MCF 10A (cell line): ENCODE results near the gene SLC13A3. TPM values are rescaled to one million over a fixed set of nuclear protein-coding genes. Genes with fewer than 3 reads are reported as not detected.
A peak's percentile ranks its signal among the peaks of the same experiment; 100 is the strongest.
"Not testable (repeated sequence)": the region's sequence is repeated elsewhere in the genome, so short reads cannot be mapped to it uniquely, and the experiment has no call there.

ENCODE experiments used
- BruUV-seq: library from RNA; stranded (reverse); fragments of 400-500 nt; replicated peaks from 2 replicates; lab custom pipeline; 2021; lab: Mats Ljungman, UMichigan
- CTCF ChIA-PET: fragments of 300-600 bp; sonication (Branson Sonifier 250); formaldehyde crosslinking; extraction: SDS; loops from one replicate; lab custom pipeline; 2021; ENCODE audit warnings: antibody characterized with exemption, inconsistent platforms; lab: Yijun Ruan, JAX
- POLR2A ChIA-PET: fragments of 300-600, 350-650 bp; sonication (Branson Sonifier 250); formaldehyde crosslinking; extraction: SDS; loops from one replicate; lab custom pipeline; 2020; ENCODE audit warnings: antibody characterized with exemption, inconsistent platforms; lab: Yijun Ruan, JAX
- DNase-seq: peaks from one replicate; pipeline ENCODE4 v3.0.0-alpha.2; 2018; ENCODE audit not compliant: unreplicated experiment
- H3K27ac Mint-ChIP-seq: one replicate; pipeline ENCODE4 v1.8.0; 2022; ENCODE audit warnings: mild to moderate bottlenecking, low read depth, mixed read lengths; ENCODE audit not compliant: unreplicated experiment
- H3K27me3 Mint-ChIP-seq: one replicate; pipeline ENCODE4 v1.8.0; 2022; ENCODE audit warnings: mixed read lengths; ENCODE audit not compliant: insufficient read depth, unreplicated experiment
- H3K36me3 Mint-ChIP-seq: one replicate; pipeline ENCODE4 v1.8.0; 2022; ENCODE audit warnings: mild to moderate bottlenecking, moderate library complexity, mixed read lengths; ENCODE audit not compliant: insufficient read depth, unreplicated experiment
- H3K4me1 Mint-ChIP-seq: one replicate; pipeline ENCODE4 v1.8.0; 2022; ENCODE audit warnings: mixed read lengths; ENCODE audit not compliant: insufficient read depth, unreplicated experiment
- H3K4me3 Mint-ChIP-seq: one replicate; pipeline ENCODE4 v1.8.0; 2022; ENCODE audit warnings: mild to moderate bottlenecking, moderate library complexity, mixed read lengths; ENCODE audit not compliant: unreplicated experiment
- H3K9me3 Mint-ChIP-seq: one replicate; pipeline ENCODE4 v1.8.0; 2022; ENCODE audit warnings: mixed read lengths; ENCODE audit not compliant: unreplicated experiment
- intact Hi-C: fragments of 100-400 bp; cut with micrococcal nuclease; formaldehyde crosslinking; loops from 2 replicates; pipeline ENCODE4 v1.14.1; 2022
- total RNA-seq: library from RNA; stranded (reverse); gene quantifications from 2 replicates; pipeline ENCODE4 v1.2.3, GENCODE V29; 2022
- TF ChIP-seq, protein P1 (sequence below): fragments of 200-600 bp; IDR thresholded peaks from one replicate; pipeline ENCODE4 v1.8.0; 2022; ENCODE audit warnings: antibody characterized with exemption, mild to moderate bottlenecking; ENCODE audit not compliant: unreplicated experiment

The SLC13A3 gene
- total RNA-seq, 1 experiment from 2014 or later: not detected

GRCh38 chr20:46681032-46681854 is 30.0 kb upstream of the SLC13A3 start:
- POLR2A ChIA-PET: interaction anchor here (1.4 to 1.6 kb wide), 2 partner anchors 8 to 14 kb away, joined by 3 to 9 read pairs; partner anchors contain the start of gene TP53RK
- no peak overlapping the region for H3K27ac Mint-ChIP-seq
- intact Hi-C loops: loop anchor here (1.0 kb wide), 1 partner anchor 160 kb away; no protein-coding TSS in a partner anchor
- no peak overlapping the region for H3K4me3 Mint-ChIP-seq
- H3K9me3 Mint-ChIP-seq: no peaks in the 10 kb centered on the region
- H3K27me3 Mint-ChIP-seq: no peaks in the 10 kb centered on the region
- peaks cover 16% of the 10 kb centered on the region for H3K4me1 Mint-ChIP-seq
- no TSS peak for BruUV-seq
- CTCF ChIA-PET: interaction anchor here (0.6 to 6.4 kb wide), 26 partner anchors 9 to 1592 kb away, joined by 3 to 125 read pairs (median 3); partner anchors contain the start of gene TP53RK
- H3K36me3 Mint-ChIP-seq: peaks cover 34% of the 10 kb centered on the region
- TF ChIP-seq, protein P1, sequence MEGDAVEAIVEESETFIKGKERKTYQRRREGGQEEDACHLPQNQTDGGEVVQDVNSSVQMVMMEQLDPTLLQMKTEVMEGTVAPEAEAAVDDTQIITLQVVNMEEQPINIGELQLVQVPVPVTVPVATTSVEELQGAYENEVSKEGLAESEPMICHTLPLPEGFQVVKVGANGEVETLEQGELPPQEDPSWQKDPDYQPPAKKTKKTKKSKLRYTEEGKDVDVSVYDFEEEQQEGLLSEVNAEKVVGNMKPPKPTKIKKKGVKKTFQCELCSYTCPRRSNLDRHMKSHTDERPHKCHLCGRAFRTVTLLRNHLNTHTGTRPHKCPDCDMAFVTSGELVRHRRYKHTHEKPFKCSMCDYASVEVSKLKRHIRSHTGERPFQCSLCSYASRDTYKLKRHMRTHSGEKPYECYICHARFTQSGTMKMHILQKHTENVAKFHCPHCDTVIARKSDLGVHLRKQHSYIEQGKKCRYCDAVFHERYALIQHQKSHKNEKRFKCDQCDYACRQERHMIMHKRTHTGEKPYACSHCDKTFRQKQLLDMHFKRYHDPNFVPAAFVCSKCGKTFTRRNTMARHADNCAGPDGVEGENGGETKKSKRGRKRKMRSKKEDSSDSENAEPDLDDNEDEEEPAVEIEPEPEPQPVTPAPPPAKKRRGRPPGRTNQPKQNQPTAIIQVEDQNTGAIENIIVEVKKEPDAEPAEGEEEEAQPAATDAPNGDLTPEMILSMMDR: peak; percentile 78
- DNase-seq: peak; percentile 70

DNA sequence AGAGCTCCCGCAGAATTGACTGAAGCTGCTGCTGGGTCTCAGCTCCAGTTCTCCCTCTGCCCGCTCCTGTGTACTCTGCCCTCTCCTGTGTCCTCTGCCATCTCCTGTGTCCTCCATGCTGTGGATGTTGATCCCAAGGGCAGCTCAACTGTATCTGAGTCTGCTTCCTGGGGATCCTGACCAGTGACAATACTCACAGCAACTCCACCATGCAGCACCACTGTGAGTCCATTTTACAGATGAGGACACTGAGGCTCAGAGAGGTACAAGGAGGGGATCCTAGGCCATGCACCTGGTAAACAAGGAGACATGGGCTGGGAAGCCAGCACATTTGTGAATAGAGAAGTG is 29.4 kb upstream of the SLC13A3 start:
- intact Hi-C loops: loop anchor here (1.0 kb wide), 1 partner anchor 159 kb away; no protein-coding TSS in a partner anchor
- no peaks in the 10 kb centered on the region for H3K9me3 Mint-ChIP-seq
- no TSS peak for BruUV-seq
- H3K27ac Mint-ChIP-seq: no peak overlapping the region
- peaks cover 28% of the 10 kb centered on the region for H3K36me3 Mint-ChIP-seq
- POLR2A ChIA-PET: interaction anchor here (1.4 to 1.6 kb wide), 2 partner anchors 8 to 14 kb away, joined by 3 to 9 read pairs; partner anchors contain the start of gene TP53RK
- peaks cover 15% of the 10 kb centered on the region for H3K4me1 Mint-ChIP-seq
- no peak overlapping the region for H3K4me3 Mint-ChIP-seq
- no peak for DNase-seq
- H3K27me3 Mint-ChIP-seq: no peaks in the 10 kb centered on the region
- CTCF ChIA-PET: interaction anchor here (0.6 to 6.4 kb wide), 20 partner anchors 9 to 1372 kb away, joined by 3 to 125 read pairs (median 4); partner anchors contain the start of gene TP53RK
- TF ChIP-seq, protein P1: no peak

DNA sequence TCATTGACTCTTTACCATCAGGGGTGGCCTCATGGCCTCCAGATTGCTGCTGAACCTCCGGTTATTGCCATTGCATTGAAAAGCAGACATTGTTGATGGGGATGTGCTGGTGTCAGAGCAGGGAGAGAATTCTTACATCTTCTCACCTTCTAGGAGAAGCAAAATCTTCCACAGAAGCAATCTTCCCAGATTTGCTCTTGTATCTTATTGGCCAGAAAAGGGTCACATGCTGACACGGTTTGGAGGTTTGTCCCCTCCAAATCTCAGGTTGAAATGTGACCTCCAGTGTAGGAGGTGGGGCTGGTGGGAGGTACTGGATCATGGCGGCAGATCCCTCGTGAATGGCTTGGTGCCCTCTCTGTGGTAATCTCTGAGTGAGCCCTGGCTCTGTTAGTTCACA is 27.3 kb upstream of the SLC13A3 start:
- TF ChIP-seq, protein P1: no peak

GRCh38 chr20:46677608-46678007 is 26.3 kb upstream of the SLC13A3 start:
- POLR2A ChIA-PET: interaction anchor here (1.0 kb wide), 1 partner anchor 12 kb away, joined by 3 read pairs; the partner anchor contains the start of gene TP53RK
- H3K27ac Mint-ChIP-seq: no peak overlapping the region
- no TSS peak for BruUV-seq
- CTCF ChIA-PET: interaction anchor here (0.6 to 0.7 kb wide), 2 partner anchors 66 to 104 kb away, joined by 3 read pairs; no protein-coding TSS in a partner anchor
- H3K9me3 Mint-ChIP-seq: no peaks in the 10 kb centered on the region
- H3K36me3 Mint-ChIP-seq: peaks cover 1% of the 10 kb centered on the region
- H3K27me3 Mint-ChIP-seq: no peaks in the 10 kb centered on the region
- TF ChIP-seq, protein P1: no peak
- intact Hi-C loops: no loop called here
- DNase-seq: no peak
- no peak overlapping the region for H3K4me3 Mint-ChIP-seq
- H3K4me1 Mint-ChIP-seq: no peaks in the 10 kb centered on the region

More for the DNA sequence above, 27.3 kb upstream of the SLC13A3 start:
- no TSS peak for BruUV-seq
- Mint-ChIP-seq H3K36me3 (peaks cover 10% of the 10 kb centered on the region), H3K4me1 (peaks cover 2% of the 10 kb centered on the region), H3K27me3 (no peaks in the 10 kb centered on the region), H3K9me3 (no peaks in the 10 kb centered on the region), H3K4me3 (no peak overlapping the region), H3K27ac (no peak overlapping the region)
- POLR2A ChIA-PET: no interaction called here
- CTCF ChIA-PET: interaction anchor here (4.0 to 6.4 kb wide), 2 partner anchors 9 to 157 kb away, joined by 23 to 125 read pairs; no protein-coding TSS in a partner anchor
- DNase-seq: no peak
- intact Hi-C loops: no loop called here

GRCh38 chr20:46676649-46677316 is 25.5 kb upstream of the SLC13A3 start:
- POLR2A ChIA-PET: interaction anchor here (1.0 kb wide), 1 partner anchor 13 kb away, joined by 3 read pairs; the partner anchor contains the start of gene TP53RK
- H3K27me3 Mint-ChIP-seq, H3K4me3 Mint-ChIP-seq, H3K4me1 Mint-ChIP-seq, BruUV-seq, DNase-seq, intact Hi-C loops, H3K9me3 Mint-ChIP-seq, H3K27ac Mint-ChIP-seq, H3K36me3 Mint-ChIP-seq: not testable (repeated sequence)
- CTCF ChIA-PET: interaction anchor here (0.6 to 0.7 kb wide), 2 partner anchors 67 to 103 kb away, joined by 3 read pairs; no protein-coding TSS in a partner anchor
